ENCODE results near the gene GRPEL2. TPM values are rescaled to one million over a fixed set of nuclear protein-coding genes. Genes with fewer than 3 reads are reported as not detected.

GRPEL2 gene
- total RNA-seq, 1 experiment from 2014 or later = 48.9 TPM

DNA sequence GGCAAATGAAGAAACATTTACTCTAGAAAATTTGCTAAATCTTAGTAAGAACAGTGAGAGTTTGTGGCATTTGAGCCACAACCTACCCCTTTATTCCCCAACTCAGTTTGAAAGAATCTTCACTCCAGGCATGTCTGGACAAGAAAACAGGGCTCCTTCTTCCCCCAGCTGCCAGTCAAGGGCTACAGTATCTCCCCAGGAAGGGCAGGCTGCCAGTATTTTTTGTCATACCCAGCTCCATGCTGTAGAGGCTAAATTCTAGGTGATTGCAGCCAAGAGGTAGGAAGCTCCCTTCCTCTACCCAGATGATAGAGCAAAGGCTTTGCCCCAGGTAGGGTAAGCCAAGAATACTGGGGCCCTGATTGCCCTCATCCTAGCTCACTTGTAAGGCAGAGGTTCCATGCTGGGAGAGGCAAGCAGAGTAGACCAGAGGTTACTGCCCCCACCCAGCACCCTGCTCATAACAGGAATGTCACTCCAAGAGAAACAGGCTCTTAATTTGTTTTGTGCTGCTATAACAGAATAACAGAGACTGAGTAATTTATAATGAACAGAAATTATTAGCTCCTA is 20.0 kb upstream of the GRPEL2 start:
- H3K79me2 ChIP-seq (ENCODE audit: insufficient read depth, low read length) = no peaks in the 10 kb centered on the region
- no peak overlapping the region for H3K27ac ChIP-seq (ENCODE audit: low read depth, low read length)
- RAD21 ChIA-PET (ENCODE audit: low non-redundant PET in 1 of 2, low total read pairs in 2 of 2, uncharacterized antibody in 2 of 2, unreplicated experiment in 2 of 2) = no interaction called here
- H3K27me3 ChIP-seq (ENCODE audit: insufficient read depth, low read length) = no peaks in the 10 kb centered on the region
- H3K4me3 ChIP-seq (replicated peaks in 1 of 2; ENCODE audit: low read depth in 1 of 2, low read length in 2 of 2) = no peak overlapping the region
- peaks cover 13 to 19% of the 10 kb centered on the region in 2 experiments for H3K4me1 ChIP-seq (ENCODE audit: control insufficient read depth in 1 of 2, insufficient read depth in 2 of 2, low read length in 2 of 2)
- no peaks in the 10 kb centered on the region for H4K20me1 ChIP-seq (ENCODE audit: insufficient read depth)
- intact Hi-C loops (cut with micrococcal nuclease) = no loop called here
- DNase-seq (ENCODE audit: low read depth, low spot score) (no peak), ATAC-seq (no peak)
- no peaks in the 10 kb centered on the region for H3K9me2 ChIP-seq (ENCODE audit: insufficient read depth)
- no peaks in the 10 kb centered on the region for H3K9me3 ChIP-seq (ENCODE audit: control insufficient read depth in 1 of 2, insufficient read depth in 1 of 2, low read depth in 1 of 2, low read length in 2 of 2)
- BruUV-seq (replicated peaks) = no TSS peak
- TF ChIP-seq RAD21 (IDR thresholded peaks at IDR 0.05; ENCODE audit: low read depth) = no peak
- no peak for TF ChIP-seq FOSL1 (IDR thresholded peaks at IDR 0.05; ENCODE audit: low read depth)
- TF ChIP-seq ZNF274 (IDR thresholded peaks at IDR 0.05; ENCODE audit: low read depth, low read length) = no peak
- no peak for TF ChIP-seq CTCF (IDR thresholded peaks at IDR 0.05 in 2 of 3, conservative IDR thresholded peaks at IDR 0.05 in 1 of 3; ENCODE audit: borderline replicate concordance in 1 of 3, insufficient read depth in 1 of 3, low read depth in 2 of 3, low read length in 2 of 3)
- TF ChIP-seq, protein P1, sequence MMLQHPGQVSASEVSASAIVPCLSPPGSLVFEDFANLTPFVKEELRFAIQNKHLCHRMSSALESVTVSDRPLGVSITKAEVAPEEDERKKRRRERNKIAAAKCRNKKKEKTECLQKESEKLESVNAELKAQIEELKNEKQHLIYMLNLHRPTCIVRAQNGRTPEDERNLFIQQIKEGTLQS (IDR thresholded peaks at IDR 0.05) = no peak
- TF ChIP-seq EZH2 (IDR thresholded peaks at IDR 0.05) = no peak
- no peak for TF ChIP-seq EZH2phosphoT487 (IDR thresholded peaks at IDR 0.05; ENCODE audit: borderline replicate concordance)
- TF ChIP-seq EGR1 (IDR thresholded peaks at IDR 0.05; ENCODE audit: low read depth) = no peak
- no peak for TF ChIP-seq YY1 (IDR thresholded peaks at IDR 0.05; ENCODE audit: extremely low read depth, insufficient replicate concordance, low read depth, low read length)
- no peak for TF ChIP-seq ELF1 (IDR thresholded peaks at IDR 0.05; ENCODE audit: borderline replicate concordance, low read depth)
- H3K9ac ChIP-seq (ENCODE audit: low read length) = no peak overlapping the region
- no peak overlapping the region for H3K4me2 ChIP-seq (ENCODE audit: low read length)
- H3K36me3 ChIP-seq (ENCODE audit: control insufficient read depth in 1 of 2, insufficient read depth in 2 of 2, low read length in 2 of 2) = no peaks in the 10 kb centered on the region
- H2AFZ ChIP-seq (ENCODE audit: low read depth, low read length, poor library complexity, severe bottlenecking) = no peak overlapping the region
- CTCF ChIA-PET = interaction anchor here (0.9 kb wide), 1 partner anchor 11 kb away, joined by 4 read pairs; no protein-coding TSS in a partner anchor
- POLR2A ChIA-PET = no interaction called here
